ENCODE measurements around the gene NOTCH4.

- TF ChIP-seq, protein P1, sequence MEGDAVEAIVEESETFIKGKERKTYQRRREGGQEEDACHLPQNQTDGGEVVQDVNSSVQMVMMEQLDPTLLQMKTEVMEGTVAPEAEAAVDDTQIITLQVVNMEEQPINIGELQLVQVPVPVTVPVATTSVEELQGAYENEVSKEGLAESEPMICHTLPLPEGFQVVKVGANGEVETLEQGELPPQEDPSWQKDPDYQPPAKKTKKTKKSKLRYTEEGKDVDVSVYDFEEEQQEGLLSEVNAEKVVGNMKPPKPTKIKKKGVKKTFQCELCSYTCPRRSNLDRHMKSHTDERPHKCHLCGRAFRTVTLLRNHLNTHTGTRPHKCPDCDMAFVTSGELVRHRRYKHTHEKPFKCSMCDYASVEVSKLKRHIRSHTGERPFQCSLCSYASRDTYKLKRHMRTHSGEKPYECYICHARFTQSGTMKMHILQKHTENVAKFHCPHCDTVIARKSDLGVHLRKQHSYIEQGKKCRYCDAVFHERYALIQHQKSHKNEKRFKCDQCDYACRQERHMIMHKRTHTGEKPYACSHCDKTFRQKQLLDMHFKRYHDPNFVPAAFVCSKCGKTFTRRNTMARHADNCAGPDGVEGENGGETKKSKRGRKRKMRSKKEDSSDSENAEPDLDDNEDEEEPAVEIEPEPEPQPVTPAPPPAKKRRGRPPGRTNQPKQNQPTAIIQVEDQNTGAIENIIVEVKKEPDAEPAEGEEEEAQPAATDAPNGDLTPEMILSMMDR (IDR thresholded peaks at IDR 0.05; ENCODE audit: low read depth, low read length): no peak
- no peak for TF ChIP-seq EZH2phosphoT487 (IDR thresholded peaks at IDR 0.05; ENCODE audit: low read depth)
These were observed 10.2 kb downstream of the NOTCH4 start for GRCh38 chr6:32213649-32214048.
